ENCODE data around the gene KIF18B.

KIF18B gene

DNA sequence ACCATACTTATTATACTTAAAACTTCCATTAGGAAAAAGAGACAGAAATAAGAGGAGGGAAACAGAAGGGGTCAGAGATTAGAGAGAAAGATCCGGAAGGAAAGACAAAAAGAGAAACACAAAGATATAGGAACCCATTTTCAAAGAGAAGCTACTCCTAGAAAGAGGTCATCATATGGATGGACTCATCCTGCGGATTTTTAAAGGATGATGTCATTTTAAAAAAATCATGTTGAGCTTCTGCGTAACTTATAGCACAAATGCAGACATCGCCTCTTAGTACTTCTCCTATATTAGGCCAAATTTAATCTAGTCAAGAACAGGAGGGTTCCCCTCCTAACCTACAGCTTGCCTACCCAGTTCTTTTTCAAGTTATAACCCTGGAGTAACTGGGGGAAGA is 66.4 kb downstream of the KIF18B start:
- Histone ChIP-seq H3K36me3 (ENCODE audit: insufficient read depth, low read length) (peaks cover 91% of the 10 kb centered on the region), H3F3A (ENCODE audit: insufficient read depth, low read length) (no peaks in the 10 kb centered on the region)

DNA sequence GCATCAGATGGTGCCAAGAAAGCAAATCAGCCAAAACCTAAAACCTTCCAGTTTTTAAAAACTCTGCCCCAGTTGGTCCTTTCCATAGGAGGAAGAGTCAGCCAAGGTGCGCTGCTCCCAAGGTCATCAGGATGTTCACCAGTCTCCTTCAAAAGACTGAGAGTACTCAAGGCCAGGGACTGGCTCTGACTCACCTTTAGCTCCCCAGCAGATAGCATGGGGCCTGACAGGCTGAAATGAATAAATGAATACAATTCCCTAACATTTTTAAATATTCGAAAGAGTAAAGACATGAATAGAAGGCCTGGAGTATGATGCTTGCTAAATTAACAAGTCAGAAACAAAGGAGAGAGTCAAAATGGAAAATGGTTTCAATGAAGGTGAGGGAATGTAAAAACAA is 67.5 kb downstream of the KIF18B start:
- no peaks in the 10 kb centered on the region for H4K20me1 ChIP-seq (ENCODE audit: insufficient read depth, low read length)
- no peaks in the 10 kb centered on the region for H3K27me3 ChIP-seq (ENCODE audit: insufficient read depth, low read length)
- H3K4me3 ChIP-seq (ENCODE audit: low read depth, low read length, poor library complexity, severe bottlenecking): no peak overlapping the region
- no peaks in the 10 kb centered on the region for H3F3A ChIP-seq (ENCODE audit: insufficient read depth, low read length)
- no peak overlapping the region for H3K4me2 ChIP-seq (ENCODE audit: low read length)
- H3K9me2 ChIP-seq (ENCODE audit: low read depth, low read length): no peaks in the 10 kb centered on the region
- H3K9me3 ChIP-seq (ENCODE audit: low read length): no peaks in the 10 kb centered on the region
- H3K4me1 ChIP-seq (ENCODE audit: insufficient read depth, low read length, severe bottlenecking): no peaks in the 10 kb centered on the region
- H3K79me2 ChIP-seq (ENCODE audit: insufficient read depth, low read length): no peaks in the 10 kb centered on the region
- H3K27ac ChIP-seq (ENCODE audit: low read depth, low read length, poor library complexity, severe bottlenecking): no peak overlapping the region
- no peak overlapping the region for H3K9ac ChIP-seq (ENCODE audit: low read length)
- H3K36me3 ChIP-seq (ENCODE audit: insufficient read depth, low read length): peaks cover 88% of the 10 kb centered on the region
- H2AFZ ChIP-seq (ENCODE audit: low read length): no peak overlapping the region
- no peak for TF ChIP-seq CTCF (IDR thresholded peaks at IDR 0.05; ENCODE audit: low read length)
- TF ChIP-seq EZH2 (IDR thresholded peaks at IDR 0.05; ENCODE audit: borderline replicate concordance, low read length): no peak

More for the DNA sequence above, 66.4 kb downstream of the KIF18B start:
- Histone ChIP-seq H3K27ac (ENCODE audit: low read depth, low read length, poor library complexity, severe bottlenecking) (no peak overlapping the region), H2AFZ (ENCODE audit: low read length) (no peak overlapping the region), H3K4me3 (ENCODE audit: low read depth, low read length, poor library complexity, severe bottlenecking) (no peak overlapping the region), H3K27me3 (ENCODE audit: insufficient read depth, low read length) (no peaks in the 10 kb centered on the region), H3K9ac (ENCODE audit: low read length) (no peak overlapping the region), H3K4me1 (ENCODE audit: insufficient read depth, low read length, severe bottlenecking) (no peaks in the 10 kb centered on the region), H4K20me1 (ENCODE audit: insufficient read depth, low read length) (no peaks in the 10 kb centered on the region), H3K79me2 (ENCODE audit: insufficient read depth, low read length) (no peaks in the 10 kb centered on the region), H3K4me2 (ENCODE audit: low read length) (no peak overlapping the region), H3K9me3 (ENCODE audit: low read length) (no peaks in the 10 kb centered on the region), H3K9me2 (ENCODE audit: low read depth, low read length) (no peaks in the 10 kb centered on the region)
- TF ChIP-seq EZH2 (IDR thresholded peaks at IDR 0.05; ENCODE audit: borderline replicate concordance, low read length) (no peak), CTCF (IDR thresholded peaks at IDR 0.05; ENCODE audit: low read length) (no peak)

GRCh38 chr17:44879376-44879775 is 68.2 kb downstream of the KIF18B start:
- no peak for TF ChIP-seq EZH2 (IDR thresholded peaks at IDR 0.05; ENCODE audit: borderline replicate concordance, low read length)
- TF ChIP-seq CTCF (IDR thresholded peaks at IDR 0.05; ENCODE audit: low read length): no peak
- Histone ChIP-seq H3F3A (ENCODE audit: insufficient read depth, low read length) (no peaks in the 10 kb centered on the region), H3K9me3 (ENCODE audit: low read length) (no peaks in the 10 kb centered on the region), H3K4me1 (ENCODE audit: insufficient read depth, low read length, severe bottlenecking) (no peaks in the 10 kb centered on the region), H3K27me3 (ENCODE audit: insufficient read depth, low read length) (no peaks in the 10 kb centered on the region), H3K4me3 (ENCODE audit: low read depth, low read length, poor library complexity, severe bottlenecking) (no peak overlapping the region), H3K36me3 (ENCODE audit: insufficient read depth, low read length) (peaks cover 87% of the 10 kb centered on the region), H2AFZ (ENCODE audit: low read length) (no peak overlapping the region), H3K9ac (ENCODE audit: low read length) (no peak overlapping the region), H3K79me2 (ENCODE audit: insufficient read depth, low read length) (no peaks in the 10 kb centered on the region), H3K27ac (ENCODE audit: low read depth, low read length, poor library complexity, severe bottlenecking) (no peak overlapping the region), H3K9me2 (ENCODE audit: low read depth, low read length) (no peaks in the 10 kb centered on the region), H3K4me2 (ENCODE audit: low read length) (no peak overlapping the region), H4K20me1 (ENCODE audit: insufficient read depth, low read length) (no peaks in the 10 kb centered on the region)
